Activated CD8-positive, alpha-beta memory T cell treated with anti-CD3 and anti-CD28 coated beads, Interleukin-2, amount 50 U/mL, for 24 hours (primary cell): ENCODE data around the gene CCK.
"Not testable (repeated sequence)": the region's sequence is repeated elsewhere in the genome, so short reads cannot be mapped to it uniquely, and the experiment has no call there.

Experiments
- DNase-seq: peaks from one replicate; pipeline ENCODE4 v3.0.0-alpha.2; 2020; ENCODE audit errors: extremely low read depth

CCK gene, protein sequence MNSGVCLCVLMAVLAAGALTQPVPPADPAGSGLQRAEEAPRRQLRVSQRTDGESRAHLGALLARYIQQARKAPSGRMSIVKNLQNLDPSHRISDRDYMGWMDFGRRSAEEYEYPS

DNA sequence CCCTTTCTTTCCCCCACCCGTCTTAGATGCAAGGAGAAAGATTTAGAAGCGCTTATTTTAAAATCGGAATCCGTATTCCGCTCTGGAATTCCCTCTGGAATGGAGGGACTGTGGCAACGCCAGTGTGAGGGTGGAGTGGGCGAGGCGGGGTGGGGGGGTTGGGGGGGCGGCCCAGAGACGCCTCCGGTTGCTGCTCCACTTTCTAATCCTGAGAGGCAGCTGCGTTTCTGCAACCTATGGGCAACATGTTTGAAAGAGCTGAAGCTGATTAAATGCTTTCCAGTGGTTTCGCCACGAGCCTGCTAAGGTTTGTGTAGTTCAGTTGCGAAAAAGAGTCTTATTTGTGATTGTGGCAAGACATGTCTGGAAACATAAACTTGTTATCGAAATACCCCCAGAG lies at the start of gene CCK:
CCK (minus strand) TSS at position 101 of the 400 bp plus-strand sequence. CDS start 2,555 bp downstream, outside the sequence.
- DNase-seq: no peak

DNA sequence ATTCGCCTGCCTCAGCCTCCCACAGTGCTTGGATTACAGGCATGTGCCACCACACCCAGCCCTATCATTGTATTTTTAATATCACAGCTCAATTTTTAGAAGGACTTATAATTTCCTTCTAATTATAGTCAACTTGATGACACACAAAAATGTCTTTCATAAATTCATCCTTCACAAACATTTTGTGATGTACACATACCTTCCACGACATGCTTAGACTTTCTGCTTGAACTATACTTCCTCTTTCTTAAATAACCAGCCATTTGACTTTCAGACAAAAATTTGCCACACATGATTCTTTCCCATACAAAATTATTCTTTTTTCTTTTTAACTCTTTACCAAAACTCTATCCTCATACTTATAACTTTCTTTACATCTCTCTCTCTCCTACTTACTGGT lies 48.4 kb upstream of the CCK start:
- no peak for DNase-seq

DNA sequence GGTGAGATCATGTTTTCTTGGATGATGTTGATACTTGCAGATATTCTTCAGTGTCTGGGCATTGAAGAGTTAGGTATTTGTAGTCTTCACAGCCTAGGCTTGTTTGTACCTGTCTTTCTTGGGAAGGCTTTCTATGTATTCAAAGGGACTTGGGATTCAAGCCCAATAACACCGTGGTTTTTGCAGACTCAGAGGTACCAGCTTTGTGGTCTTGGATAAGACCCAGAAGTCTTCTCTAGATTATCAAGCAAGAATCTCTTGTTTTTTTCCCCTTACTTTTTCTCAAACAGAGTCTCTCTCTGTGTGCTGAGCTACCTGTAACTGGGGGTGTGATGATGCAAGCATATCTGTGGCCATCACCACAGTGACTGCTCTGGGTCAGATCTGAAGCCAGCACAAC lies 42.7 kb upstream of the CCK start:
- no peak for DNase-seq

DNA sequence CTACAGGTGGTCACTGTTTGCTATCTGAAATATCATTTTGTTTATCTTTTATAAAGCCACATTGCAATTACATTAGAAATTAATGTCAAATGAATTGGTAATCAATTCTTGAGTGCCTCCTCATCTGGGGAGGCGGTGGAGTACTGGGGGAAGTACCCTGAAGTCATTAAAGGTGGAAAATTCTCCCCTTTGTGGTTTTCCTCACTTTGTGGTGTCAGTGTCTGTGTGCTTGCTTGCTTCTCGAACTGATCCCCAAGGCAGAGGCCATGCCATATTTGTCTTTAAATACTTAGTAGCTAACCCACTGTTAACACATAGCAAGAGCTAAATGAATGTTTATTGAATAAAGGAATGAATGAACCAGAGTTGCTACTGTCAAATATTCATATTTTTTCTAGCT lies 40.5 kb upstream of the CCK start:
- no peak for DNase-seq

DNA sequence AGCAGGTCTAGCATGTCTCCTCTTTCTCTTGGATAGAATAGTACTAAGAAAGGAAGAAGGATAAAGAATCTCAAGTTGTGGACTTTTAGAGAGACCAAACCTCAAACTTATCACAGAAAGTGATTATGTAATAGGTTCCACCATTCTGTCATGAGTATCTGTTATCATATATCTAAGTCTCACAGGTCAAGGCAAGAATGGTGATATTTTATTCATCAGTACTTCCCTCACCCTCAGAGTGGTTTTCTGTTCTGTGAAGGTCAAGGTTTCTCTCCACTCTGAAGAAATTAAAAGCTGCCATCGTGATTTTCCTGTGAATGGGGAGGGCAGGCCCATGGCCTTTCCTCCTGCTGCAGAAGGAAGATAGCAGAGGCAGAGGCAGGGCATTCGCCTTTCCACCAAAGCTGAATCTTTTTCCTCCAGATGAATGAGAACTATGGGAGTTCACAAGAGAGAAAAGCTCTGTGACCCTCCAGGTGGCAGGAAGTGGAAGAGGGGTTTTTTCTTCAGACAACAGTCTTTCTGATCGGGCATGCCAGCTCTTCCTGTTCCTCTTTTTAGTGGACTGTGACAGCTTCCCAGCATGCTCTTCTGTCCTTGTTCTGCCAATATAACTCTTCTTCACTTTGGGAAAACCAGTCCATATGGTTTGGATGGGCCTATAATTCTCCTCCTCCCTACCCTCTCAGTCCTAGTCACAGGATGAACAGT lies 37.1 kb upstream of the CCK start:
- DNase-seq: no peak

DNA sequence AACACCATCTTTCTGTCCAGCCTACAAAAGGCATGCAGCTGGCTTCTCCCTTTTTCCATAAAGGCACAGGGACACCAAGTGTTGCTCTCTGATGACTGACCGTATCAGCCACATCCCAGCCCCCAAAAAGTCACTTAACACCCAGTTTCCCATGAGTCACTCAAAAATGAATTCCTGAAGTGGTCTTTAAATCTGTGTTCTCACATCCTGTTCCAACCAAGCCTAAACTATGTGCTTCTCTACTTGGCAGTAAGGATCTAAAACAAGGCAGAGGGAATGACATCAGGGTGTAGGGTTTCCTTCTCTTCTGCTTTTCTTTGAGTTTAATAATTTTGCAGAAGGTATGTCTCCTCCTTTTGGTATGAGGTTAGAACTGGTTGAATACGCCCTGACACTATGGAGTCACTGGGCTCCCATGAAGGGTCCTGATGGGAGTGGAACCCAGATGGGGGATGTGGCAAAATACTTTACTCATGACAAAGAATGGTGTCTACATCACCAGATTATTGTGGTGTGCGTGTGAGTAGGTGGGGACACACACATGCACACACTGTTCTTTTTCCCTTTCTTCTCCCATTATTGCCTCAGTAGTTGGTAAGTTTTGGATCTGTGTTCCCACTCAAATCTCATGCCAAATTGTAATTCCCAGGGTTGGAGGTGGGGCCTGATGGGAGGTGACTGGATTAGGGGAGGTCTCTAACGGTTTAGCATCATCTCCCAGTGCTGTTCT lies 35.6 kb upstream of the CCK start:
- no peak for DNase-seq

DNA sequence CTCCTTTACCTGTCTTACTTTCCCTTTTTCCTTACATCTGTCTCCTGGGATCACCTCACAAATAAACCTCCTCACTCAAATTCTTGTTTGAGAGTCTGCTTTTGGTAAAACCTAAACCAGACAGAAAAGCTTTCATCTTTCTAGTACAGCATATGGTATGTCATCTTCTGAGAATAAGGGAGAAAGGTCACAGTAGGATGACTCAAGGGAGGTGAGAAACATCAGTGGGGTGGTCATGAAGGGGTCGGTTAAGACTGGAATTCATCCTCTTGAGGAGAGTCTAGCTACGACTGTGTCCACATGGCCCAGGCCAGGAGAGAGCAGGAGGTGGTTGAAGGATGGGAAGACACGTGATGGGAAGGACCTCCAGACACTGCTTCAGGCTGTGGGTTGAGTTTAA lies 34.8 kb upstream of the CCK start:
- no peak for DNase-seq

DNA sequence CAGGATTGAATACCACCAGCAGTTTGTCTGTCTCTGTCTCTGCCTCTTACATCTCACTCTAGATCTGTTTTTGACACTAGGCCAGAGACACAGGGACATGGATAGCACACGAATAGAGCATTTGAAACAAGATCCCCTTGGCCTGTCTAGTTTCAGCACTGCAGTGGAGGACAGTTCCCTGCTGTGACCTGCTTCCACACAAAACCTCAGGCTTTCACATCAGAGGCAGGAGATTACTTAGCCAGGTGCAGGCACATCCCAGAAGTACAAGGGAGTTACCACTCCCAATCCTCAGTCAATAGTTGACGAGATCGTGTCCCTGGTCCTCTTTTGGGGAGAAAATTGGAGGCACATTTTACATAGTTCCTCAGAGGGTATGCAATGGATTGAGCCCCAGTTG lies 34.0 kb upstream of the CCK start:
- DNase-seq: no peak

DNA sequence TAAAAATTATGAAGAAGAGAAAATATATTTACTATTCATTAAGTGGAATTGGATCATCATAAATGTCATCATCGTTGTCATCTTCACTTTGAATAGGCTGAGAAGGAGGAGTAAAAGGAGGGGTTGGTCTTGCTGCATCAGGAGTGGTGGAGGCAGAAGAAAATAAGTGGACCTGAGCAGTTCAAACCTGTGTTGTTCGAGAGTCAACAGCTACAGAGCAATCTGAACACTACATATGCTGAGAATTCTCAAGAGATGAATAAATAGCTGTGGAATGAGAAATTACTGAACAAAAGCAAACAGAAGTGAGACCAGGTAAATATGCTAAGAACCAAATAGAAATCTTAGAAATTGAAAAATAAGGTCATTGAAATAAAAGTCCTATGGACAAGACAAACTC lies 32.3 kb upstream of the CCK start:
- DNase-seq: no peak

DNA sequence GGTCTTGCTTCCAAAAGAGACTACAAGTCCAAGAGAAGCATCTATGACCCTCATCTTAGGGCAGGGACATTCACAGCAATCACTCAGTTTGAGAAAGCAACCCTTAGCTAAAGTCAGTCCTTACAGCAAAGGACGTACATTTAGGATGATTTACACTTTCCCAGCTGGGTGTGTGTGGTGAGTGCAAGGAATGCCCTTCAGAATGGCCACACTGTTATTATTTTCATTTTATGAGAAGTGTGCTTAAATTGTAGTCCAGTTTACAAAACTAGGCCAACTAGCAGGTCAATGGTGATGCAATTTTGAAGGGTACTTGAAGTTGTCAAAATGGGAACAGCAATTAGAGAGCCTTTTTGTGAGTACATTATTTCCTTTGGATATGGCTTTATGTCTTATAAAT lies 26.0 kb upstream of the CCK start:
- DNase-seq: no peak

DNA sequence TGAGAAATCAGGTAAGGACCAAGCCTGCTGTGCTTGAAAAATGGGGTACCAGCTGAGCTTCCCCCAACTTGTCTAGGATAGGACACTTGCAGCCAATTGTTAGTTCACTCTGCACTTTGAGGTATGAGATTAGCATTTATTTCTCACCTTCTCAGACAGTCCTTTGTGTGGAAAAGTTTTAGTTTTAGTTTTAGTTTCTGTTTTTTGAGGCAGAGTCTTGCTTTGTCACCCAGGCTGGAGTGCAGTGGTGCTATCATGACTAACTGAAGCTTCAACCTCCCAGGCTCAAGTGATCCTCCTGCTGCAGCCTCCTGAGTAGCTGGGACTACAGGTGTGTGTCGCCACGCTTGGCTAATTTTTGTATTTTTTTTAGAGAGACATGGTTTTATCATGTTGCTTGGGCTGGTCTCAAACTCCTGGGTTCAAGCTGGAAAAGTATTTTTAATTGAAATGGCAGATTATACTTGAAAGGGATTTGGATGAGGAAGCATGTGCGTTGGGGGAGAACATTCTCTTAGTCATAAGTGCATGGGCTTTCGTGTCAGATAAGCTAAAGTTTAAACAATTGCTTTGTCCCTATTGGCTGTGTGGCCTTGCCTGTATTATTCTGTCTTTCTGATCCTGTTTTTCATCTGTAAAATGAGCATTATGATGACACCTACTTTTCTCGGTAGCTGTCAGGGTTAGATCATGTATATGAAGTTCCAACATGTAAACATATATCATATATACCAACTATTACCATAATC lies 25.2 kb upstream of the CCK start:
- DNase-seq: no peak

DNA sequence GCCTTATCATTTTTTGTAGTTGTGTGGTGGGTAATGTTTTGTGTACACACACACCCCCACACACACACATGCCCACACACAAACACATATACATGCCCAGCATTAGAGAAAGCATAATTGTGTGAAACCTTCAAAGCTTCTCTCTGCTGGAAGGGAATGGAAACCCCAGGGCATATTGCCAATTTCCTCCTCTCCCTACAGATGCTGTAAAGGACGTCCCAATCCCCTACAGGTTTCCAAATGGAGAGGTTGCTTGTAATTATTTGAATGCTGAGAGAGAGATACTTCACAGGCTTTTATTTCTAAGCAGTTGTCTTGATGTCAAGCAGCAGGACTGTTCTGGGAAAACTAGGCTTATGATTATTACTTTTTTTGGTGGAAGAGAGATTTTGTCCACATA lies 23.0 kb upstream of the CCK start:
- DNase-seq: no peak

DNA sequence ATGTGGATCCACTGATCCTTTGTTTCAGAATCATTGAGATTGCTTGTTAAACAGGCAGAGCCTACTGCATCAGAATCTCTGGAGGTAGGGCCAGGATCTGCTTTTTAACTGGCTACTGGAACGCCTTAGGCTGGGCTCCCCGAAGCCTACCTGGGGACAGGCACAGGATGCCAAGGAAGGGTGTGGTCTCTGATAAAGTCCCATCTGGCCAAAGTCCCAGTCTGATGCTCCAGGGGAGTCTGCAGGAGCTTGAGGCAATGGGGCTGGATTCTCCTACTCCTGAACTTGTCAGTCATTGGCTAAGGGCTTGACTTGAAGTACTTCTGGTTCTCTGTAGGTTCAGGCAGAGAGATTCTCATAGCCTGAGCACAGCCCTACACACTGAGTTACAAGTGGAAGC lies 22.4 kb upstream of the CCK start:
- DNase-seq: no peak

DNA sequence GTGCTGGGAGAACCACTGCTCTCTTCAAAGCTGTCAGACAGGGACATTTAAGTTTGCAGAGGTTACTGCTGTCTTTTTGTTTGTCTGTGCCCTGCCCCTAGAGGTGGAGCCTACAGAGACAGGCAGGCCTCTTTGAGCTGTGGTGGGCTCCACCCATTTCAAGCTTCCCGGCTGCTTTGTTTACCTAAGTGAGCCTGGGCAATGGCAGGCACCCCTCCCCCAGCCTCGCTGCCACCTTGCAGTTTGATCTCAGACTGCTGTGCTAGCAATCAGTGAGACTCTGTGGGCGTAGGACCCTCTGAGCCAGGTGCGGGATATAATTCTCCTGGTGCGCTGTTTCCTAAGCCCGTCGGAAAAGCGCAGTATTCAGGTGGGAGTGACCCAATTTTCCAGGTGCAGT lies 21.4 kb upstream of the CCK start:
- not testable (repeated sequence) for DNase-seq

DNA sequence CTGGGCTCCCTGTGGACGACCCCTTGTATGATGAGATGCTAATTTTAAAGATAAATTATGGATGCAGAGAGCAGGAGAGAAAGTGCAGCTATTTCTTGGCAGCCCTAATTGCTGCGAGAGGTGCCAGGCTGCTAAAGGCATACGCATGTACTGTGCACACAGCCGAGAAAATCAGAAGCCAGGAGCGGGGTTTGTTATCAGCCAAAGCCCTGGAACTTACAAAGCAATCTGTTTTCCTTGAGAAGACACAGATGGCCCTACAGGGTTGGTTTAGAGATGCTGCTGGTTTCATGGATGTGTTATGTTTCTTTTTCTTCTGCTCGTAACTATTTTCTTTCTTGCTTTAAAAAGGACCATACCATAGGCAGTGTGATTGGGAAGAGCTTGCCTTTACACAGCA lies 11.7 kb upstream of the CCK start:
- DNase-seq: no peak

DNA sequence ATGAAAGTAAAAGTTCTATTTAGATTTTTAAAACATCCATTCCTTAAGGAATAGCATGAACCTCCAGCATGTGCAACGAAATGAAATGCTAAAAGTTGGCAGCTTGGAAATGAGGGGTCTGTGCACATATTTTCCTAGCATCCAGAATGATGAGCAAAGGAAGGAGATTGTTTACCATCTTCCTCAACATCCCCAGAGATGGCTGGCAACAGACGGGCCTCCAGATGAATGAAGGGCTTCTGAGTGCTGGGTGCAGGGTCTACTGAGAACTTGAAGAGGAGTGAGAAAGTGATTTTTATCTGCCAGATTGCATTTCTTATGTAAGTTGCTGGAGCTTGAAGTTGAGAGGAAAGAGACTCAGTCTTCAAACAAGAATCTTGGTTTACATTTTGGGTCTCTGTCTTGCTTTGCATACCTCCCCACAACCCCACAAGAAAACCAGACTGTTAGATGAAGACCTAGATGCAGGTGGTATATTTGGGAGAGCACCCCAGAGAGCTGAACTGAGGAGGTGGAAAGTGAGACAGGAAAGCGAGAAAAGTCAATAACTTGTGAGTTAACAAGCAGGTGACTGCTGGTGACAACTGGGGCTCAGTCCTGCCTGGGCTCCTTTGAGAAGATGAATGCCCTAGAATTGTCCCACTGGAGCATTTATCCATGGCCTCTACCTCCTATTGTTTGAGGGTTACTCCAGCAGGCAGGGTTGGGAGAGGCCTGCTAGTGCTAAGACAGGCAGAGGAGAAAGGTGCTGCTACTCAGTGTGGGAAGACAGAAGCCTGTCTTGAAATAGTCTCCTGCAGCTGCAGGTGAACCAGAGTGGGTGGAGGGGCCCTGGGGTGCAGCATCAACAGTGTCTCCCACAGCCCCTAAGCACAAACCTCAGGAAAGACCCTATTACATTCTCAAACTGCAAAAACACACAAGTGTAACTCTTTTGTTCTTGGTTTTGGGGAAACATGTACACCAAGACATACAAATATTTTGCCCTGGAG lies 10.5 kb upstream of the CCK start:
- DNase-seq: no peak

DNA sequence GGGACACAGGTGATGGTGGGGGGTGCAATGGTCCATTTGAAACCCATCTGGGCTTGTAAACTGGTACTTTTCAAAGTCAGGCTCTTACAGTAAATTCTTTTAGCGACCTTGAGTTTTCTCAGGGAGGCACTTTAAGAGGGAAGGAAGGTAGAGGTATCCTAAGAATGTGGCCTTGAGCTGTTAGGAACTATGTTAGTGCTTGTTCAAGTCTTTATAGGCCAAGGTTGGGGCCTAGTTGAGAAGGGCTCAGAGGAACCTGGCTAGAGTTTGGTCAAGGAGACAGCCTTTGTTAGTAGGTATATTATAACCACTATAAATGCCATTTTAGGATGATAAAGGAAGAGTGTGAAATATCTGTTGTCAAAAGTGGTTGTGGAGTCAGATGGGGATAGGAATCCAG lies 9.2 kb upstream of the CCK start:
- no peak for DNase-seq

DNA sequence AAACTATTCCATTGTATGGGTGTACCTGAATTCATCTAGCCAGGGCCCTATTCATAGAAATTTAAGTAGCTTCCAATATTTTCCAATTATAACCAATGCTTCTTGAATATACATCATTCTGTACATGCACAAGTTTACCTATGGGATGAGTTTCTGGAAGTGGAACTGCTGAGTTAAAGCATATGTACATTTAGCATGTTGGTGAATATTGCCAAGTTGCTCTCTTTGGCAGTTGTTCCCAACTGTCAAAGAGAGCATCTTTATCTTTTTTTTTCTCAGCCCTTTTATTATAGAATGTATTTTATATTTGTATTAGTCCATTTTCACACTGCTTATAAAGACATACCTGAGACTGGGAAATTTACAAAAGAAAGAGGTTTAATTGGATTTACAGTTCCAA lies 8.3 kb upstream of the CCK start:
- DNase-seq: no peak

DNA sequence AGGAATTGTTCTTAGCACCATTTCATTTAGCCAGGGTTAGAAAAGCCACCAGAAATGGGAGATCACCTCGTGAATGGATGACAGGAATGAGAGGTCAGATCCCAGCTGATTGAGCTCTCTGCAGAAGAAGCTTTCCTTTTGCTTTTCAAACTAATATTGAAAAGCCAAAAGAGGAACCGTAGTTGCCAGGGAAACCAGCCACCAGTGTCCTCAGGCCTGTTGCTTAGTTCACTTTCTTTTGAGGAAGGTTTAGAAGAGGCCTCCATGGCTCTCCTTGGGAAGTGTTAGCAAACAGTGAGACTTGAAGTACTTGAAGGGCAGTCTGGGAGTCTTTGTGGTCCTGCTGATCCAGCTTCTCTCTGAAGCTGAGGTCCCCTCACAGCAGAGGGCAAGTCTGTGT lies 7.4 kb upstream of the CCK start:
- DNase-seq: no peak

DNA sequence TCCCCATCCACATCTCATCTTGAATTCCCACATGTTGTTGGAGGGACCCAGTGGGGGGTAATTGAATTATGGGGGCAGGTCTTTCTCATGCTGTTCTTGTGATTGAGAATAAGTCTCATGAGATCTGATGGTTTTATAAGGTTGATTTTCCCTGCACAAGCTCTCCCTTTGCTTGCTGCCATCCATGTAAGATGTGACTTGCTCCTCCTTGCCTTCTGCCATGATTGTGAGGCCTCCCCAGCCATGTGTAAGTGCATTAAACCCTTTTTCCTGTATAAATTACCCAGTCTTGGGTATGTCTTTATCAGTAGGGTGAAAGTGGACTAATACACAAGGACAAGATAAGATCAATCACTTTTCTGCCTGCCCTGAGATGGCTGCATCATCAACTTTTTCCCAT lies 5.8 kb upstream of the CCK start:
- DNase-seq: no peak

DNA sequence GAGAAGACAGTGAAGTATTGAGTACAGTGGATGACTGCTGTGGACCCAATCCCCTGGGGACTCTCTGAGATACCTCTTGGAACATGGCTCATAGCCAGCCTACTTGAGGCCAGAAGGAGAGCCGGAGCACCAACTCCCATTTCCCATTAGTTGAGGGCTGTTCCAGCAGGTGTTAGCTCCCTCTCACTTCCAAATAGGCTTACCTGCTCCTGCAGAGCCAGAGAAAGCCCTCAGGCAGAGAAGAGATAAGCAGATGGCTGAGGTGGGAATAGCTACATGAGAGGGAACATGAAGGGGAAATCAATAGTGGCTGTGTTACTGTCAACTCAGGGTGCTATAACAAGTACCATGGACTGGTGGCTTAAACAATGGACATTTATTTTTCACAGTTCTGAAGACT lies 4.6 kb upstream of the CCK start:
- no peak for DNase-seq

DNA sequence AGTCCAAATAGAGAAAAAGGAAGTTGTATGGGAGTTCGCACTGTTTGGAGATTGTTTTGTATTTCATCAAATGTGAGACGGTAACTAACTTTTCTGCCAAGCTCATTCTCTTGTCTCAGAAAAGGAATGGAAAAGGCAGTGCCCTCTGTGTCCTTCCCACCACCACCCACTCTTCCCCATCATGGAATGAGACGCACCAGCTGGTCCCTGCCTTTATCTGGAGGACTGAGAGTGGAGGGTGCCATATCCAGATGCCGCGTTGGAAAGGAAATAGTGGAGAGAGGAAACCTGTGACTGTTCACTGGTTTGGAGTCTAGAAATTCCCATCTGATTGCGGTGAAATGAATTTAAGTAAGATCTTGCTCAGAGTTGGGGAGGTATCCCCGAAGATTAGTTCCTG lies 3.7 kb upstream of the CCK start:
- no peak for DNase-seq
